OCI-LY3 (cell line): ENCODE data around the gene BOLA2B.
"Not testable (repeated sequence)": the region's sequence is repeated elsewhere in the genome, so short reads cannot be mapped to it uniquely, and the experiment has no call there.

ENCODE experiments used
- H2AFZ ChIP-seq: fragments of 200-600, 300-600 bp; shearing (Covaris generic); 2 replicates; pipeline ENCODE4 v1.6.0; 2014; ENCODE audit warnings: antibody characterized with exemption, low read depth, low read length
- H3K27ac ChIP-seq: fragments of 200-600, 300-600 bp; sonication (generic); 2 replicates; pipeline ENCODE4 v1.5.1; 2014; ENCODE audit warnings: mild to moderate bottlenecking, low read length, moderate library complexity, mixed read lengths
- H3K27me3 ChIP-seq: fragments of 200-600, 300-600 bp; sonication (generic); 2 replicates; pipeline ENCODE4 v1.6.1; 2014; ENCODE audit warnings: low read depth, low read length, mixed read lengths
- H3K36me3 ChIP-seq: fragments of 200-600, 300-600 bp; sonication (generic); replicated peaks from 2 replicates; pipeline ENCODE3; 2014; ENCODE audit warnings: low read depth, low read length, mixed read lengths
- H3K4me1 ChIP-seq: fragments of 300-600, 200-600 bp; sonication (generic); 2 replicates; pipeline ENCODE4 v1.6.1; 2014; ENCODE audit warnings: low read length, mixed read lengths
- H3K4me2 ChIP-seq: fragments of 200-600, 300-600 bp; sonication (generic); 2 replicates; pipeline ENCODE4 v1.6.1; 2014; ENCODE audit warnings: low read length, mixed read lengths
- H3K4me3 ChIP-seq: fragments of 300-600, 200-600 bp; sonication (generic); 2 replicates; pipeline ENCODE4 v1.5.1; 2014; ENCODE audit warnings: antibody characterized with exemption, mild to moderate bottlenecking, low read length, moderate library complexity
- H3K79me2 ChIP-seq: fragments of 300-600, 200-600 bp; shearing (Covaris generic); 2 replicates; pipeline ENCODE4 v1.6.1; 2014; ENCODE audit warnings: mild to moderate bottlenecking, low read length, mixed read lengths
- H3K9ac ChIP-seq: fragments of 300-600, 200-600 bp; shearing (Covaris generic); 2 replicates; pipeline ENCODE4 v1.6.0; 2014; ENCODE audit warnings: mild to moderate bottlenecking, low read length, moderate library complexity
- H3K9me3 ChIP-seq: fragments of 200-600, 300-600 bp; shearing (Covaris generic); 2 replicates; pipeline ENCODE4 v1.6.1; 2014; ENCODE audit warnings: low read length, mixed read lengths; ENCODE audit not compliant: insufficient read depth
- H4K20me1 ChIP-seq: fragments of 200-600, 300-600 bp; sonication (generic); 2 replicates; pipeline ENCODE4 v1.6.1; 2016; ENCODE audit warnings: low read length, mixed read lengths; ENCODE audit not compliant: insufficient read depth

Gene BOLA2B

DNA sequence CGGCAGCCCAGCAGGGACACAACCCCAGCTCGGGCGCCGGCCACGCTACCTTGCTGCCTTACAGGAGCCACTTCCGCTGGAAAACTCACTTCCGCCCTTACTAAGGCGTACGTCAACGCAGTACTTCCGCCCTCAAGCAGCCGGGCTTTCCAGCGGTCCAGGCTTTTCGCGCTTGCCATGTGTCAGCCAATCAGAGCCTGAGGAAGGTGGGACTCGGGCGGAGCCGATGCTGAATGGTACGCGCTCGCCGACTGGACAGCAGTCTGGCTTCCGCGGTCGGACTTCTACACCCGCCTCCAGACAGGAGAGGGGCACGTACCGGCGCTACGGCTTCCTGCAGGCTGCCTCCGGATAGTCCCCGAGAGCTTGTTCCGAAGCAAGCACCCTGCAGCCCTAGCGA is at the start of gene BOLA2B, which contains the start of gene SLX1A:
Gene BOLA2B, minus strand, starts transcription at position 52 of the 400 bp plus-strand sequence. CDS start 71 bp downstream, outside the sequence.
Gene SLX1A, plus strand, starts transcription at position 261 of the 400 bp plus-strand sequence. CDS start 210 bp downstream, outside the sequence.
- not testable (repeated sequence) for H4K20me1 ChIP-seq, H3K9ac ChIP-seq, H3K4me1 ChIP-seq, H2AFZ ChIP-seq, H3K79me2 ChIP-seq, H3K27me3 ChIP-seq, H3K27ac ChIP-seq, H3K9me3 ChIP-seq, H3K36me3 ChIP-seq
- H3K4me2 ChIP-seq = peak within 1 kb of the TSS; percentile 32; the same call in 1 of the 2 replicates
- peak within 1 kb of the TSS; percentile 53; the same call in 1 of the 2 replicates for H3K4me3 ChIP-seq

DNA sequence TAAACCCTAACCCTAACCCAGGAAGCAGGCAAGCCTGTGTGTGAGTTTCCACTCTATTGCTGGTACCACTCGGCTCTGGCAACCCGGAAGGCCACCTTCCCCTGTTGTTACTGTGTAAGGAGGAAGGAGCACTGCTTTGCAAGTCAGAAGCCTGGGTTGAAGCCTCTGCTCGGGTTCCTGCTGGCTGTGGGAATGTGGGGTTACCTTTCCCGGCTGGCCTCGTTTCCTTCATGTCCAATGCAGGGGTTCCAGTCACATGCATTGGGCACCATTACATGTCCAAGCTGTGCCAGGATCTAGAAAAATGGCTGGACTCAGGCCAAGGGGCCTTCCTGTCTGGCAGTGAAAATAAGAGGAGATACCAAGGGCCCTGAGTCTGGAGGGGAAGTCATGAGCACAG is 23.6 kb upstream of the BOLA2B start:
- not testable (repeated sequence) for H4K20me1 ChIP-seq, H2AFZ ChIP-seq, H3K79me2 ChIP-seq, H3K27me3 ChIP-seq, H3K4me3 ChIP-seq, H3K36me3 ChIP-seq, H3K9me3 ChIP-seq, H3K4me1 ChIP-seq, H3K4me2 ChIP-seq, H3K9ac ChIP-seq, H3K27ac ChIP-seq

GRCh38 chr16:30211414-30211813 is 17.9 kb upstream of the BOLA2B start:
- not testable (repeated sequence) for H3K4me1 ChIP-seq, H3K27ac ChIP-seq, H3K9me3 ChIP-seq, H3K27me3 ChIP-seq, H2AFZ ChIP-seq, H4K20me1 ChIP-seq, H3K4me2 ChIP-seq, H3K79me2 ChIP-seq, H3K36me3 ChIP-seq, H3K4me3 ChIP-seq, H3K9ac ChIP-seq

DNA sequence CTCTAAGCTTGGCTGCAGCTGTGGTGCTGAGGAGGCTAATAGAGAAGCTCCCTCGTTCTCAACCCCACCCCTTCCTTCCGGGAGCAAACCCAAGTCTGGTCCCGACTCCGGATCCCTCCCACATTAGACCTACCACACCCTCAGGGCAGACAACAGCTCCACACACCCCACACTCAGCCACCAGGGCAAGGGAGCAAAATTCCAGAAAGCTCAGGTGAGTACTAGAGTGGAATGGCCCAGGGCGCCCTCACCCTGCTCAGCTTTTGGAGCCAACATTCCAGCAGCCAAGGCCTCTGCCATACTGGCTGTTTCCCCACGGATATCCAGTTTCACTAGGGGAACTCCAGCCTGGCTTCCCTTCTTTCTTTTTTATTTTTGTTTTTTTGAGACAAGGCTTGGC is 15.6 kb upstream of the BOLA2B start:
- H3K4me1 ChIP-seq, H2AFZ ChIP-seq, H3K36me3 ChIP-seq, H3K9me3 ChIP-seq, H3K4me2 ChIP-seq, H3K79me2 ChIP-seq, H3K9ac ChIP-seq, H3K27me3 ChIP-seq, H4K20me1 ChIP-seq, H3K27ac ChIP-seq, H3K4me3 ChIP-seq: not testable (repeated sequence)

- not testable (repeated sequence) for H3K4me2 ChIP-seq, H3K36me3 ChIP-seq, H3K9me3 ChIP-seq, H3K4me1 ChIP-seq, H3K27me3 ChIP-seq, H3K27ac ChIP-seq, H4K20me1 ChIP-seq, H3K4me3 ChIP-seq, H2AFZ ChIP-seq, H3K9ac ChIP-seq, H3K79me2 ChIP-seq
Observed at GRCh38 chr16:30207063-30207704, 13.7 kb upstream of the BOLA2B start.

GRCh38 chr16:30206252-30206651 is 12.8 kb upstream of the BOLA2B start:
- H3K4me3 ChIP-seq, H3K27me3 ChIP-seq, H3K79me2 ChIP-seq, H3K36me3 ChIP-seq, H3K4me1 ChIP-seq, H3K27ac ChIP-seq, H2AFZ ChIP-seq, H3K9me3 ChIP-seq, H3K9ac ChIP-seq, H3K4me2 ChIP-seq, H4K20me1 ChIP-seq: not testable (repeated sequence)

GRCh38 chr16:30205541-30206236 is 12.2 kb upstream of the BOLA2B start:
- H3K4me3 ChIP-seq, H3K4me2 ChIP-seq, H3K9me3 ChIP-seq: not testable (repeated sequence)

DNA sequence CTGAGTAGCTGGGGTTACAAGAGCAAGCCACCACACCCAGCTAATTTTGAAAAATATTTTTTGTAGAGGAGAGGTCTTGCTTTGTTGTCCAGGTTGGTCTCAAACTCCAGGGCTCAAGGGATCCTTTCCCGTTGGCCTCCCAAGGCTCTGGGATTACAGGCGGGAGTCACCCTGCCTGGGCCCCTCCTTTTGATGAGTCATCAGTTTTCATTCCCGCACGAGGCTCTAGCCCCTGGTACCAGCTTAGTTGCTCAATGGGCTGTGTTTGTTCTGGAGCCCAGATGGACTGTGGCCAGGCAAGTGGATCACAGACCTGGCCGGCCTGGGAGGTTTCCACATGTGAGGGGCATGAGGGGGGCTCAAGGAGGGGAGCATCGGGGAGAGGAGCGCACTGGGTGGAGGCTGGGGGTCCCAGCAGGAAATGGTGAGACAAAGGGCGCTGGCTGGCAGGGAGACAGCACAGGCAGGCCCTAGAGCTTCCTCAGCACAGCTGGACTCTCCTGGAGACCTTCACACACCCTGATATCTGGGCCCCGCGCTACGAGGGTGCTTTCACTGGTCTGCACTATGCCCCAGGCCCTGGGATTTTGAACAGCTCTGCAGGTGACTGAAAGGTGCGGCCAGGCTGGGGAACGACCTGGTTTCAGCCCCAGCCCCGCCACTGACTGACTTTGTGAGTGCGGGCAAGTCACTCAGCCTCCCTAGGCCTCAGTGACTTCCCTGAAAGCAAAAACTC is 6.3 kb upstream of the BOLA2B start:
- not testable (repeated sequence) for H4K20me1 ChIP-seq, H3K9me3 ChIP-seq, H3K4me3 ChIP-seq, H2AFZ ChIP-seq, H3K36me3 ChIP-seq, H3K4me2 ChIP-seq, H3K79me2 ChIP-seq, H3K27me3 ChIP-seq, H3K9ac ChIP-seq, H3K4me1 ChIP-seq, H3K27ac ChIP-seq

More at GRCh38 chr16:30205541-30206236, 12.2 kb upstream of the BOLA2B start:
- H3K9ac ChIP-seq, H2AFZ ChIP-seq, H3K27ac ChIP-seq, H3K27me3 ChIP-seq, H3K36me3 ChIP-seq, H4K20me1 ChIP-seq, H3K79me2 ChIP-seq, H3K4me1 ChIP-seq: not testable (repeated sequence)

GRCh38 chr16:30199049-30199448 is 5.6 kb upstream of the BOLA2B start, which contains the start of gene SULT1A3:
SULT1A3 (plus strand) TSS chr16:30199255; CDS start chr16:30200729, 1,474 bp downstream.
- not testable (repeated sequence) for H2AFZ ChIP-seq

More at GRCh38 chr16:30199049-30199448, 5.6 kb upstream of the BOLA2B start, which contains the start of gene SULT1A3:
- H3K27me3 ChIP-seq, H3K9me3 ChIP-seq, H4K20me1 ChIP-seq, H3K4me3 ChIP-seq, H3K9ac ChIP-seq, H3K79me2 ChIP-seq, H3K4me1 ChIP-seq, H3K27ac ChIP-seq, H3K4me2 ChIP-seq, H3K36me3 ChIP-seq: not testable (repeated sequence)
